Transverse colon (tissue), 4 donors: Measurements from ENCODE around the gene TWF1.

ENCODE experiments used
- CTCF ChIP-seq, 5 experiments: fragments of 200-600 bp in 3 of 5; fragments of 450-650 bp in 2 of 5; sonication (generic) in 3 of 5; IDR thresholded peaks; 1 replicate in 2 of 5; 2 replicates in 3 of 5; pipeline ENCODE4 v1.5.1; 2016 to 2017; ENCODE audit warnings: antibody characterized with exemption in 5 of 5, inconsistent platforms in 3 of 5, mild to moderate bottlenecking in 2 of 5, moderate library complexity in 1 of 5
- EP300 ChIP-seq: sonication (generic); formaldehyde crosslinking; IDR thresholded peaks from one replicate; pipeline ENCODE4 v1.6.1; 2017; ENCODE audit warnings: antibody characterized with exemption, low read depth
- POLR2A ChIP-seq: fragments of 450-650 bp; IDR thresholded peaks from one replicate; pipeline ENCODE4 v1.6.1; 2016; ENCODE audit warnings: antibody characterized with exemption, mild to moderate bottlenecking, moderate library complexity
- POLR2AphosphoS5 ChIP-seq, 3 donors: sonication (generic); formaldehyde crosslinking; IDR thresholded peaks; one replicate each; pipeline ENCODE4 v1.6.1; 2016; ENCODE audit warnings: antibody characterized with exemption in 3 of 3

- TF ChIP-seq POLR2AphosphoS5 (IDR thresholded peaks at IDR 0.05) (no peak), EP300 (no peak), CTCF (IDR thresholded peaks at IDR 0.05) (no peak), POLR2A (no peak)
These were observed 55.3 kb downstream of the TWF1 start for GRCh38 chr12:43750814-43751213.
